HepG2 (cell line): ENCODE data around the gene ZNF101. TPM values are rescaled to one million over a fixed set of nuclear protein-coding genes. Genes with fewer than 3 reads are reported as not detected.

Experiments
- ATF7 ChIP-seq, 2 experiments: fragments of 450-650 bp in 1 of 2; sonication (generic) in 1 of 2; formaldehyde crosslinking in 1 of 2; IDR thresholded peaks; 2 replicates each; pipeline versions ENCODE4 v1.4.0 to v1.6.1; 2016 to 2020; ENCODE audit warnings: antibody characterized with exemption in 1 of 2, mild to moderate bottlenecking in 1 of 2, missing genetic modification reagents in 1 of 2
- HDAC1 ChIP-seq: sonication (generic); formaldehyde crosslinking; IDR thresholded peaks from 2 replicates; pipeline ENCODE4 v1.5.1; 2020; ENCODE audit warnings: mild to moderate bottlenecking, missing genetic modification reagents
- HNF1A ChIP-seq, 2 experiments: sonication (generic) in 1 of 2; formaldehyde crosslinking in 1 of 2; IDR thresholded peaks; 2 replicates each; pipeline versions ENCODE4 v1.4.0 to v1.6.1; 2016 to 2020; ENCODE audit warnings: borderline replicate concordance in 1 of 2, low read depth in 1 of 2, mild to moderate bottlenecking in 1 of 2, missing genetic modification reagents in 1 of 2
- JARID2 ChIP-seq: sonication (generic); formaldehyde crosslinking; IDR thresholded peaks from 2 replicates; pipeline ENCODE4 v1.8.1; 2023; ENCODE audit warnings: missing genetic modification reagents, inconsistent platforms; ENCODE audit not compliant: insufficient replicate concordance
- MED8 ChIP-seq: sonication (generic); formaldehyde crosslinking; IDR thresholded peaks from 2 replicates; pipeline ENCODE4 v1.8.1; 2023; ENCODE audit warnings: mild to moderate bottlenecking, missing genetic modification reagents; ENCODE audit not compliant: insufficient replicate concordance
- NR1H2 ChIP-seq: sonication (generic); formaldehyde crosslinking; IDR thresholded peaks from 2 replicates; pipeline ENCODE4 v1.8.1; 2022; ENCODE audit warnings: low read depth, missing genetic modification reagents, borderline replicate concordance
- NR2F6 ChIP-seq, 2 experiments: IDR thresholded peaks; 2 replicates each; pipeline ENCODE4 v1.6.1; 2016; ENCODE audit warnings: antibody characterized with exemption in 1 of 2, mild to moderate bottlenecking in 1 of 2
- PBX3 ChIP-seq: sonication (generic); formaldehyde crosslinking; IDR thresholded peaks from 2 replicates; pipeline ENCODE4 v1.8.1; 2023; ENCODE audit warnings: missing genetic modification reagents, inconsistent platforms, borderline replicate concordance
- SIX1 ChIP-seq: sonication (generic); formaldehyde crosslinking; IDR thresholded peaks from 2 replicates; pipeline ENCODE4 v1.4.0; 2020; ENCODE audit warnings: missing genetic modification reagents, borderline replicate concordance
- SYNCRIP ChIP-seq: fragments of 200-400 bp; formaldehyde crosslinking; IDR thresholded peaks from 2 replicates; pipeline ENCODE4 v1.6.1; 2018; ENCODE audit warnings: mild to moderate bottlenecking, low read depth, low read length; ENCODE audit not compliant: insufficient read depth
- TBX2 ChIP-seq: sonication (generic); formaldehyde crosslinking; IDR thresholded peaks from 2 replicates; pipeline ENCODE4 v1.5.0; 2020; ENCODE audit warnings: missing genetic modification reagents, mild to moderate bottlenecking, borderline replicate concordance
- YEATS4 ChIP-seq: sonication (generic); formaldehyde crosslinking; IDR thresholded peaks from 2 replicates; pipeline ENCODE4 v1.4.0; 2020; ENCODE audit warnings: missing genetic modification reagents, borderline replicate concordance
- ZBTB7B ChIP-seq: sonication (generic); formaldehyde crosslinking; IDR thresholded peaks from 2 replicates; pipeline ENCODE4 v1.4.0; 2020; ENCODE audit warnings: missing genetic modification reagents
- ZMYM2 ChIP-seq: sonication (generic); formaldehyde crosslinking; IDR thresholded peaks from 2 replicates; pipeline ENCODE4 v1.8.0; 2022; ENCODE audit warnings: mild to moderate bottlenecking, missing genetic modification reagents
- ZNF446 ChIP-seq: sonication (generic); formaldehyde crosslinking; IDR thresholded peaks from 2 replicates; pipeline ENCODE4 v1.5.0; 2020; ENCODE audit warnings: mild to moderate bottlenecking, missing genetic modification reagents
- ZNF562 ChIP-seq: sonication (generic); formaldehyde crosslinking; IDR thresholded peaks from 2 replicates; pipeline ENCODE4 v1.8.0; 2022; ENCODE audit warnings: missing genetic modification reagents, borderline replicate concordance
- ZNF768 ChIP-seq: sonication (generic); formaldehyde crosslinking; IDR thresholded peaks from 2 replicates; pipeline ENCODE4 v1.4.0; 2020; ENCODE audit warnings: missing genetic modification reagents
- ZNF891 ChIP-seq: sonication (generic); formaldehyde crosslinking; IDR thresholded peaks from 2 replicates; pipeline ENCODE4 v1.5.0; 2020; ENCODE audit warnings: mild to moderate bottlenecking, missing genetic modification reagents
- polyA plus RNA-seq, 8 experiments: library from polyadenylated mRNA; depleted of rRNA in 3 of 8; stranded (reverse) in 7 of 8; unstranded in 1 of 8; fragments of >200 nt; fragmentation: Illumina TruSeq in 4 of 8; extraction: Trizol in 4 of 8; gene quantifications; 2 replicates each; pipeline versions ENCODE4 v1.2.1 to v1.2.3, GENCODE V29; 2011 to 2016; ENCODE audit warnings: low read depth in 4 of 8, missing spikeins in 1 of 8, mixed read lengths in 1 of 8; ENCODE audit not compliant: insufficient read depth in 1 of 8
- total RNA-seq, 5 experiments: library from RNA; depleted of rRNA; stranded (reverse); fragments of >200 nt; fragmentation: Illumina TruSeq; extraction: Trizol; gene quantifications; 2 replicates each; pipeline ENCODE4 v1.2.3, GENCODE V29; 2016; ENCODE audit warnings: low read depth in 1 of 5
- TF ChIP-seq, protein P1 (sequence below): sonication (generic); formaldehyde crosslinking; IDR thresholded peaks from 2 replicates; pipeline ENCODE4 v1.5.0; 2020; ENCODE audit warnings: mild to moderate bottlenecking, low read depth, missing genetic modification reagents, borderline replicate concordance
- TF ChIP-seq, protein P2 (sequence below): sonication (generic); formaldehyde crosslinking; IDR thresholded peaks from 2 replicates; pipeline ENCODE4 v1.5.0; 2020; ENCODE audit warnings: missing genetic modification reagents, mild to moderate bottlenecking, borderline replicate concordance

Gene ZNF101
- total and polyA plus RNA-seq, 2 of the 13 experiments (the other 11 are each of a cell fraction or from before 2014, with no cell fraction given): 12.9 to 28.9 TPM

GRCh38 chr19:19668230-19669012 lies at the start of gene ZNF101 (continued):
- TF ChIP-seq, protein P1, sequence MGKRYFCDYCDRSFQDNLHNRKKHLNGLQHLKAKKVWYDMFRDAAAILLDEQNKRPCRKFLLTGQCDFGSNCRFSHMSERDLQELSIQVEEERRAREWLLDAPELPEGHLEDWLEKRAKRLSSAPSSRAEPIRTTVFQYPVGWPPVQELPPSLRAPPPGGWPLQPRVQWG (CRISPR knock-in tag): no peak
- TF ChIP-seq PBX3 (no peak), NR1H2 (CRISPR knock-in tag) (0 out of 2 replicates have a peak, but pooled peaks have one; percentile 43), ATF7 (IDR thresholded peaks at IDR 0.05) (no peak), ATF7 (CRISPR knock-in tag; IDR thresholded peaks at IDR 0.05) (no peak; the same call in 1 of the 2 replicates), ZNF768 (peak; percentile 22; the same call in 1 of the 2 replicates), SYNCRIP (no peak), ZNF562 (CRISPR knock-in tag) (no peak), NR2F6 (IDR thresholded peaks at IDR 0.05) (peak; percentile 87), NR2F6 (CRISPR knock-in tag; IDR thresholded peaks at IDR 0.05) (peak; percentile 90), YEATS4 (no peak; the same call in 1 of the 2 replicates), MED8 (CRISPR knock-in tag) (peak; percentile 47), HDAC1 (CRISPR knock-in tag) (no peak; the same call in 1 of the 2 replicates), HNF1A (IDR thresholded peaks at IDR 0.05; ENCODE audit: low read depth) (peak; percentile 51; the same call in 1 of the 2 replicates), HNF1A (CRISPR knock-in tag; IDR thresholded peaks at IDR 0.05; ENCODE audit: borderline replicate concordance) (peak; percentile 66), SIX1 (no peak; the same call in 1 of the 2 replicates), JARID2 (CRISPR knock-in tag) (no peak), ZNF446 (CRISPR knock-in tag) (no peak), TBX2 (CRISPR knock-in tag) (peak; percentile 86), ZMYM2 (CRISPR knock-in tag) (peak; percentile 34; the same call in 1 of the 2 replicates), ZNF891 (peak; percentile 34; the same call in 1 of the 2 replicates), ZBTB7B (peak; percentile 53; the same call in 1 of the 2 replicates)
- TF ChIP-seq, protein P2, sequence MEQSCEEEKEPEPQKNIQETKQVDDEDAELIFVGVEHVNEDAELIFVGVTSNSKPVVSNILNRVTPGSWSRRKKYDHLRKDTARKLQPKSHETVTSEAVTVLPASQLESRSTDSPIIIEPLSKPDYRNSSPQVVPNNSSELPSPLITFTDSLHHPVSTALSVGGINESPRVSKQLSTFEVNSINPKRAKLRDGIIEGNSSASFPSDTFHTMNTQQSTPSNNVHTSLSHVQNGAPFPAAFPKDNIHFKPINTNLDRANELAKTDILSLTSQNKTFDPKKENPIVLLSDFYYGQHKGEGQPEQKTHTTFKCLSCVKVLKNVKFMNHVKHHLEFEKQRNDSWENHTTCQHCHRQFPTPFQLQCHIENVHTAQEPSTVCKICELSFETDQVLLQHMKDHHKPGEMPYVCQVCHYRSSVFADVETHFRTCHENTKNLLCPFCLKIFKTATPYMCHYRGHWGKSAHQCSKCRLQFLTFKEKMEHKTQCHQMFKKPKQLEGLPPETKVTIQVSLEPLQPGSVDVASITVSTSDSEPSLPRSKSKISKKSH (CRISPR knock-in tag): no peak
